ENCODE results near the gene SCAND1.

Gene SCAND1

GRCh38 chr20:35929301-35929700 is 25.0 kb downstream of the SCAND1 start:
- no peak for TF ChIP-seq CTCF (IDR thresholded peaks at IDR 0.05; ENCODE audit: insufficient read depth, low read depth, low read length, missing control alignments)
- no peak overlapping the region for H3K4me3 ChIP-seq (ENCODE audit: low read length)
- DNase-seq (ENCODE audit: low read depth): peak; percentile 36

GRCh38 chr20:35920523-35920922 is 33.8 kb downstream of the SCAND1 start:
- H3K4me3 ChIP-seq (ENCODE audit: low read length): no peak overlapping the region
- DNase-seq (ENCODE audit: low read depth): no peak
- TF ChIP-seq CTCF (IDR thresholded peaks at IDR 0.05; ENCODE audit: insufficient read depth, low read depth, low read length, missing control alignments): no peak

- H3K4me3 ChIP-seq (ENCODE audit: low read length): no peak overlapping the region
- no peak for DNase-seq (ENCODE audit: low read depth)
- no peak for TF ChIP-seq CTCF (IDR thresholded peaks at IDR 0.05; ENCODE audit: insufficient read depth, low read depth, low read length, missing control alignments)
Observed at GRCh38 chr20:35918021-35918420, 36.3 kb downstream of the SCAND1 start.

GRCh38 chr20:35917077-35917476 is 37.2 kb downstream of the SCAND1 start:
- no peak for TF ChIP-seq CTCF (IDR thresholded peaks at IDR 0.05; ENCODE audit: insufficient read depth, low read depth, low read length, missing control alignments)
- no peak for DNase-seq (ENCODE audit: low read depth)
- no peak overlapping the region for H3K4me3 ChIP-seq (ENCODE audit: low read length)

GRCh38 chr20:35912881-35913280 is 41.4 kb downstream of the SCAND1 start:
- H3K4me3 ChIP-seq (ENCODE audit: low read length): no peak overlapping the region
- DNase-seq (ENCODE audit: low read depth): no peak
- no peak for TF ChIP-seq CTCF (IDR thresholded peaks at IDR 0.05; ENCODE audit: insufficient read depth, low read depth, low read length, missing control alignments)

- H3K4me3 ChIP-seq (ENCODE audit: low read length): no peak overlapping the region
- TF ChIP-seq CTCF (IDR thresholded peaks at IDR 0.05; ENCODE audit: insufficient read depth, low read depth, low read length, missing control alignments): no peak
- DNase-seq (ENCODE audit: low read depth): no peak
Observed at GRCh38 chr20:35910254-35910653, 44.0 kb downstream of the SCAND1 start.

GRCh38 chr20:35909796-35910195 is 44.5 kb downstream of the SCAND1 start:
- DNase-seq (ENCODE audit: low read depth): no peak
- TF ChIP-seq CTCF (IDR thresholded peaks at IDR 0.05; ENCODE audit: insufficient read depth, low read depth, low read length, missing control alignments): no peak
- no peak overlapping the region for H3K4me3 ChIP-seq (ENCODE audit: low read length)

Measured in epithelial cell of esophagus (primary cell).